NCI-H524 (cell line): Measurements from ENCODE around the gene RRAS.
"Not testable (repeated sequence)": the region's sequence is repeated elsewhere in the genome, so short reads cannot be mapped to it uniquely, and the experiment has no call there.

ENCODE experiments used
- DNase-seq, 2 experiments: peaks; one replicate each; lab custom pipeline; 2025; lab: John Stamatoyannopoulos, UW

Gene RRAS

GRCh38 chr19:49632576-49632975, 7.4 kb downstream of the RRAS start:
- no peak for DNase-seq

DNA sequence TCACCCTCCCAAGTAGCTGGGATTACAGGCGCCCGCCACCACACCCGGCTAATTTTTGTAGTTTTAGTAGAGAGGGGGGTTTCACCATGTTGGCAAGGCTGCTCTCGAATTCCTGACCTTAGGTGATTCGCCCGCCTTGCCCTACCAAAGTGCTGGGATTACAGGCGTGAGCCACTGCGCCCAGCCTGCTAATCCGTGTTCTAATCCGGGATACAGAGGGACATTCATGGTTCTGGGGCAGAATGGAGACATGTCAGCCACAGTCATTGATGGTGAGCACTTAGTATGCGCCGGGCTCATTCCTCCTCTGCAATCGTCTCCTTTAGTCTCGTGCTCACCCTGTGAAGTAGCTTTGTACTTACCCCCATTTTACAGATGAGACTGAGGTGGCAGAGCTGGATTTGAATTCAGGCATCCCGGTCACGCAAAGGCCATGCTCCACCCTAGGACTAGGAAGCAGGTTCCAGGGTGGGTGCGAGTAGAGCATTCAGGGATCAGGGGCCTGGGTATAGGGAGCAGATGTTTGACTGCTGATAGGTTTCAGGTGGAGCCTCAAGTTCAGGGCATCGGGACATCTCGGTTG, 8.2 kb downstream of the RRAS start:
- no peak for DNase-seq

GRCh38 chr19:49631014-49631588, 8.8 kb downstream of the RRAS start:
- no peak for DNase-seq

DNA sequence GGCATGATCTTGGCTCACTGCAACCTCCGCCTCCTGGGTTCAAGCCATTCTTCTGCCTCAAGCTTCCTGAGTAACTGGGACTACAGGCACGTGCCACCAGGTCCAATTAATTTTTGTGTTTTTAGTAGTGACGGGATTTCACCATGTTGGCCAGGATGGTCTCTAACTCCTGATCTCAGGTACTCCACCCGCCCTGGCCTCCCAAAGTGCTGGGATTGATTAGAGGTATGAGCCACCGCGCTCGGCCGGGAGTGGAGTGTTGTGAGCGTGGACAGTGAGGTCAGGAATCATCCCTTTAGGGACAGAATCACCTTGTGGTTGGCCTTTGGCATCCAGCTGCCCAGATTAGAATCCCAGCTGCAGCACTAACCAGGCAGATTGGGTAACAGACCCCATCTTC, 10.3 kb downstream of the RRAS start:
- DNase-seq = no peak

GRCh38 chr19:49626226-49626625, 13.7 kb downstream of the RRAS start:
- DNase-seq = no peak

DNA sequence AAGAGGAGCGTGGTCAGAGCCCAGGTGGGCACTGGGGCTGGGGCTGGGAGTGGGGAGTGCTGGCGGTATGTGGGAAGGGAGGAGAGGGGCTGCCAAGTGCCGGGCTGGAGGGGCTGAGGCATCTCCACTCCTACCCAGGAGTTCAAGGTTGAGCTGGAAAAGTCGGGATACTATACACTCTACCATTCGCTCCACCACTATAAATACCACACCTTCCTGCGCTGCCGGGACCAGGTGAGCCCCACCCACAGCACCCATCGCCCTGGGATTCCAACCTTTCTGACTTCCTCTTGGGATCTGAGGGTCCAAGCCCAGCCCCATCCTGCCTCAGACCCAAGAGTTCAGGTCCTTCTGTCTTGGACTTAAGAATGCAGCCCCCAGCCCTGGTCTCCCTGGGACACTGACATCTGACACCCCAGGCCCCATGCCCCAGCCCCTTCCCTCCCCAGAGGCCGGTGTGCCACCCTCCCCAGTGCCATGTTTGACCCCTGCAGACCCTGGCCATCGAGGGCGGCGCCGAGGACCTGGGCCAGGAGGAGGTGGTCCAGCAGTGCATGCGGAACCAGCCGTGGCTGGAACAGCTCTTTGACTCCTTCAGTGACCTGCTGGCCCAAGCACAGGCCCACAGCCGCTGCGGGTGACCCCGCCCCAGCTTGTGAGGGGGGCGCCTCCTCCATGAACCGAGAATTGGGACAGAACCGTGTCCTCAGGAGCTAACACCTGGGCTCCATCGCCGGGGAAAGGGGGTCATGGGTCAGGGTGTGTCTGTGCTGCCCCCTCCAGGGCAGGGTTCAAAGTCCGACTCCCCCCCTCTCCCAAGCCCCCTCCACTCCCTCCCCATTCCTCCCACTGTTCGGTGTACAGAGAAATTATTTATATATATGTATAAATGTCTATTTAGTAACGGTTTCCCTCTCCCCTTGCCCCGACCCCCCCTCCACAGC, 14.7 kb downstream of the RRAS start:
- no peak for DNase-seq

- not testable (repeated sequence) for DNase-seq
Observed at GRCh38 chr19:49617860-49618259, 22.1 kb downstream of the RRAS start.

- no peak for DNase-seq
Observed at GRCh38 chr19:49616945-49617344, 23.0 kb downstream of the RRAS start.

- no peak for DNase-seq
Observed at GRCh38 chr19:49616532-49616931, 23.4 kb downstream of the RRAS start.

DNA sequence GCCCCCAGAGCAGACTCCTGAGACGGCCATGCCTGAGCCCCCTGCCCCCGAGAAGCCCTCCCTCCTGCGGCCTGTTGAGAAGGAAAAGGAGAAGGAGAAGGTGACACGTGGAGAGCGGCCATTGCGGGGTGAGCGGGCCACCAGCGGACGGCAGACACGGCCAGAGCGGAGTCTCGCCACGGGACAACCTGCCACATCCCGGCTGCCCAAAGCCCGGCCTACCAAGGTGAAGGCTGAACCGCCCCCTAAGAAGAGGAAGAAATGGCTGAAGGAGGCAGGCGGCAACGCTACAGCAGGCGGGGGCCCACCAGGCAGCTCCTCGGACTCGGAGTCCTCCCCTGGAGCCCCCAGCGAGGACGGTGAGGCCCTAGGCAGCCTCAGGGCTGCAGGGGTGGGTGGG, 24.1 kb downstream of the RRAS start:
- DNase-seq = no peak

DNA sequence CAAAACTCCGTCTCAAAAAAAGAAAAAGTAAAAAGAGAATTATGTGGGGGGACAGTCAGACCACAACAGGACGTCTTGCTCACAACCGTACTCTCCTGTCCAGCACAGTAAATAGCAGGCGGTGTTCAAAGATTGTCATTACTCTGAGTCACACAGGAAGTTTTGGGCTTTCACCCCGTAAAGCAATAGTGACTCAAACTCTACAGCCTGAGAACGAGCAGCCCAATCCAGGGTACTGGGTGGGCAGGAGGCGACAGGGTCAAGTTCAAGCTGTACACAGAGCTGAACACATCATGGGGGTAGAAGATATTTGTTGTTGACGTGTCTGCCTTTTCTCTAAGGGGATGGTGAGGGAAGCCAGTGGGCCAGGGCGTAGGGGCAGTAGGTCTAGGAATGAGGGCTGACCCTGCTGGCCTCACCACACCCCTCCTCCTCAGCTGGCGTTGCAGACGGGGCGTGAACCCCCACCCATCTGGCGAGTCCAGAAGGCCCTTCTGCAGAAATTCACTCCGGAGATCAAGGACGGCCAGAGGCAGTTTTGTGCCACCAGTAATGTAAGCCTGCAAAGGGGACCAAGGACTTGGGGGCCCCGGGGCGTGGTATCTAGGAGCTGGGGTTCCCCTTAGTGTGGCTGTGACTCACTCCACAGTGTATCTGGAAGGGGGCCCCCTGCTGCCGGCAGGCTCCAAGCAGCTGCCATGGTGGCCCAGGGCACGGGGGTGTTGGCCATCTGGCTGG, 25.7 kb downstream of the RRAS start:
- DNase-seq = no peak

GRCh38 chr19:49613374-49613773, 26.6 kb downstream of the RRAS start:
- DNase-seq = no peak

GRCh38 chr19:49609499-49610092, 30.3 kb downstream of the RRAS start:
- DNase-seq = no peak

DNA sequence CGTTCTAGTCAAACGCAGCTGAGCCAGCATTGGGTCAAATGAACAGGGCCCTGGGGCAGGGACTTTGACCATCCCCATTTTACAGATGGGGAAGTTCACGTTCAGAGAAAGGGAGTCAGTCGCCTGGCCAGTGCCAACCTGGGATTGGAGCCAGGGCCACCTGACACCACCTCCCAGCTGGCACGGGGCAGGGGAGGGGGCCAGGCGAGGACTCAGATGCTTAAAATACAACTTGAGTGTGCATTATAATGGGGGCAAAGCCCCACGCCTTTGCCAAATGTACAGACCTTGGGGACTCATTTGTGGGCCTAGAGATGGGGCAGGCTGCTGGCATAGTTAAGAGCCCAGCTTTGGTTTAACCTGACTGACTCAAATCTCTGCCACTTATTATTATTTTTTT, 34.3 kb downstream of the RRAS start:
- no peak for DNase-seq

- no peak for DNase-seq
Observed at GRCh38 chr19:49602806-49603205, 37.1 kb downstream of the RRAS start.

GRCh38 chr19:49601482-49602038, 38.4 kb downstream of the RRAS start:
- no peak for DNase-seq

GRCh38 chr19:49599378-49600295, 40.3 kb downstream of the RRAS start:
- DNase-seq = no peak

GRCh38 chr19:49597703-49597974, 42.3 kb downstream of the RRAS start:
- no peak for DNase-seq

GRCh38 chr19:49596954-49597702, 42.8 kb downstream of the RRAS start:
- no peak for DNase-seq

DNA sequence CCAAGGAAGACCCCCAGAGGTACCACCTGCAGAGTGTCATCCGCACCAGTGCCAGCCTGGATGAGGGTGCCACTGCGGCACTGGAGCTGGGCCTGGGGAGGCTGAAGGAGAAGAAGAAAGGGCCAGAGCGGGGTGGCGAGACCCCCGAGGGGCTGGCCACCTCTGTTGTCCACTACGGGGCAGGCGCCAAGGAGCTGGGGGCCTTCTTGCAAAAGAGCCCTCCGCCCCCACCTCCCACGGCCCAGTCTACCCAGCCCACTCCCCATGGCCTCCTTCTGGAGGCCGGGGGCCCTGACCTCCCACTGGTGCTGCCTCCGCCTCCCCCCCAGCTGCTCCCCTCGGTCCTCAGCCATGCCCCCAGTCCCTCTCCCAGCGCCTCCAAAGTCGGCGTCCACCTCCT, 43.5 kb downstream of the RRAS start:
- no peak for DNase-seq
